ENCODE measurements around the gene SIKE1. TPM values are rescaled to one million over a fixed set of nuclear protein-coding genes. Genes with fewer than 3 reads are reported as not detected.

SIKE1 gene
- polyA plus RNA-seq, 3 donors = 15.2 to 30.4 (median 26.9) TPM

DNA sequence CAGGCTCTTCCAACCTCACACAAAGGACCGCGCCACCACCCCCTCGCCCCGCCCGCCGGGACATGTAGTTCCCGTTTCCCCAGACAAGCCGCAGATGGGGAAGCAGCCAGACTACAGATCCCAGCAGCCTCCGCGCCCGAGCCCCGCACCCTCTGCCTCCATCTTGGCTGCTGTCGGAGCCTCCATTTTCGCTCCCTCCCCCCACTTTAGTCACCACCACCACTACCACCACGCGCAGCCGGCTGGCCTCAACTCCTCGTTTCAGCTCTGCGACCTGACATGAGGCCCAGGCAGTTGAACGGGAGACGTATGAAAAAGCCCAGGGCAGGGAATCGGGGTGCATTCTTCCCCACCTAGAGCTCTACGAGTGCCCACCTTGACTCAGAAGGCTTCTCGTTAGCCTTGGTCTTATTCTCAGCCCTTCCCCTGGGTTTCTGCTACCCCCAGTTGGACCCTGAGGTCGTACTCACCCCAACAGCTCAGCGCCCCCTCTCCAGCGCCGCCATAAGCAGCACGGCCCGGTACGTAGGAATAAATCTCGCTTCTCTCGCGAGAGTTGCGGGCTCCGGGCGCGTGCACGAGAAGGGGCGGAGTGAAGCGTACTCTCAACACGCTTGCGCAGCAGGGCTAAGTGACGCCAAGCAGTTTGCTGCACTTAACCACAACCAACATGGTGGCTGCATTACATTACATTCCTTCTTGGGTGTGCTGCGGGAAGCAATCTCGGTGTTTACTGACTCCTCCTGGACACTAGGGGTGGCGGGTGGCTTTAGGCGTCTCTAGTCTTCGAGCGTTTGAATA lies 22.8 kb downstream of the SIKE1 start, which contains the start of gene CSDE1:
TSS of gene CSDE1 (minus strand) at position 530 of the 801 bp plus-strand sequence. CDS start 18,094 bp downstream, outside the sequence.
- Histone ChIP-seq H3K4me1 (ENCODE audit: control insufficient read depth in 1 of 2, insufficient read depth in 2 of 2, low read length in 2 of 2) (peaks cover 31 to 44% of the 10 kb centered on the region in 2 donors), H2AFZ (ENCODE audit: insufficient read depth, low read depth, low read length, poor library complexity, severe bottlenecking) (peak within 1 kb of the TSS; percentile 79), H3K27ac (ENCODE audit: low read depth in 1 of 2, low read length in 2 of 2) (peak within 1 kb of the TSS; percentile 99 to 100), H3K4me3 (replicated peaks in 1 of 3; ENCODE audit: low read depth in 2 of 3, low read length in 3 of 3) (peak within 1 kb of the TSS; percentile 88 to 98 (median 97)), H3K27me3 (ENCODE audit: control insufficient read depth in 2 of 2, insufficient read depth in 2 of 2, low read length in 2 of 2) (no peaks in the 10 kb centered on the region), H4K20me1 (ENCODE audit: insufficient read depth, low read length) (peaks cover 46% of the 10 kb centered on the region), H3K4me2 (replicated peaks; ENCODE audit: extremely low read depth, low read length, poor library complexity, severe bottlenecking) (peak within 1 kb of the TSS; percentile 85), H3K79me2 (ENCODE audit: insufficient read depth, low read length) (peaks cover 52% of the 10 kb centered on the region), H3K36me3 (replicated peaks in 1 of 2; ENCODE audit: control insufficient read depth in 1 of 2, insufficient read depth in 2 of 2, low read length in 2 of 2) (no peaks in the 10 kb centered on the region), H3K9ac (ENCODE audit: insufficient read depth, low read length, poor library complexity, severe bottlenecking) (peak within 1 kb of the TSS; percentile 100), H3K9me3 (replicated peaks in 1 of 2; ENCODE audit: control insufficient read depth in 1 of 2, insufficient read depth in 1 of 2, low read length in 2 of 2) (no peaks in the 10 kb centered on the region)
- intact Hi-C loops (cut with micrococcal nuclease) = loop anchor here (2.0 to 5.0 kb wide), 5 partner anchors 40 to 945 kb away; partner anchors contain the start of genes NRAS (in 2 of the 2), BCAS2 (in 1 of the 2), RSBN1 (in 1 of the 2) and TRIM33 (in 1 of the 2)
- Mint-ChIP-seq H3K27me3 (ENCODE audit: low read depth in 3 of 3) (no peaks in the 10 kb centered on the region), H3K4me3 (peak within 1 kb of the TSS; percentile 95 to 98), H3K36me3 (peaks cover 0 to 9% of the 10 kb centered on the region in 2 donors), H3K4me1 (peaks cover 46% of the 10 kb centered on the region), H3K9me3 (peaks cover 0 to under 1% (median 0%) of the 10 kb centered on the region in 7 donors), H3K27ac (peak within 1 kb of the TSS; percentile 99 to 100 (median 100))
- TF ChIP-seq, protein P1, sequence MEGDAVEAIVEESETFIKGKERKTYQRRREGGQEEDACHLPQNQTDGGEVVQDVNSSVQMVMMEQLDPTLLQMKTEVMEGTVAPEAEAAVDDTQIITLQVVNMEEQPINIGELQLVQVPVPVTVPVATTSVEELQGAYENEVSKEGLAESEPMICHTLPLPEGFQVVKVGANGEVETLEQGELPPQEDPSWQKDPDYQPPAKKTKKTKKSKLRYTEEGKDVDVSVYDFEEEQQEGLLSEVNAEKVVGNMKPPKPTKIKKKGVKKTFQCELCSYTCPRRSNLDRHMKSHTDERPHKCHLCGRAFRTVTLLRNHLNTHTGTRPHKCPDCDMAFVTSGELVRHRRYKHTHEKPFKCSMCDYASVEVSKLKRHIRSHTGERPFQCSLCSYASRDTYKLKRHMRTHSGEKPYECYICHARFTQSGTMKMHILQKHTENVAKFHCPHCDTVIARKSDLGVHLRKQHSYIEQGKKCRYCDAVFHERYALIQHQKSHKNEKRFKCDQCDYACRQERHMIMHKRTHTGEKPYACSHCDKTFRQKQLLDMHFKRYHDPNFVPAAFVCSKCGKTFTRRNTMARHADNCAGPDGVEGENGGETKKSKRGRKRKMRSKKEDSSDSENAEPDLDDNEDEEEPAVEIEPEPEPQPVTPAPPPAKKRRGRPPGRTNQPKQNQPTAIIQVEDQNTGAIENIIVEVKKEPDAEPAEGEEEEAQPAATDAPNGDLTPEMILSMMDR (IDR thresholded peaks at IDR 0.05) = no peak
- DNase-seq = peak; percentile 99 to 100 (median 99)
- WGBS (ENCODE audit: insufficient coverage) = under 1% methylated on average over 50 of the region's 50 CpGs

DNA sequence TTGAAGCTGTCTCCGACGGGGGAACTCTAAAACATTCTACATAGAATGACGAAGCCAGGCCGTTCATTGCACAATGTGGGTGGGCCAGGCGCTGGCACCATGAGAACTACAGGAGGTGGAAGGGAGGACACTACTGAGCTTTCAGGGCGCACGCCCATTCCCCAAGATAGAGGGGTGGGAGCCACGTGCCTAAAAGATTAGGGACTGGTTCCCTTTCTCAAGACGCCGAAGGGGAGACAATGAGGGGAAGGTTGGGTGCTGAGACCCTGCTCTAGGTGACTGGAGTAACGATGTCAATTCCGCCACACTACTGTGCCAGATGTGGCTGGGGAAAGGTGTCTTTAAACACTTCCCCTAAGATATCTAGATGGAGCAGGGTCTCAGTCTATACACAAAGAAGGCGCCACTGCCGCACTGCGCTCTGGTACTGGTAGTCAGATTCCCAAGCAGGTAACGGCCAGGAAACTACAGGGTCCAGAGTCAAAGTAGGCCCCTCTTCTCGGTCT lies 23.5 kb downstream of the SIKE1 start:
- TF ChIP-seq, protein P1 (IDR thresholded peaks at IDR 0.05) = no peak
- peak overlapping the region; percentile 99 to 100 (median 100) for H3K27ac Mint-ChIP-seq
- H3K4me1 Mint-ChIP-seq = peaks cover 53% of the 10 kb centered on the region
- Histone ChIP-seq H2AFZ (ENCODE audit: insufficient read depth, low read depth, low read length, poor library complexity, severe bottlenecking) (no peak overlapping the region), H3K4me2 (replicated peaks; ENCODE audit: extremely low read depth, low read length, poor library complexity, severe bottlenecking) (peak overlapping the region; percentile 85), H4K20me1 (ENCODE audit: insufficient read depth, low read length) (peaks cover 53% of the 10 kb centered on the region), H3K9ac (ENCODE audit: insufficient read depth, low read length, poor library complexity, severe bottlenecking) (peak overlapping the region; percentile 100), H3K36me3 (replicated peaks in 1 of 2; ENCODE audit: control insufficient read depth in 1 of 2, insufficient read depth in 2 of 2, low read length in 2 of 2) (no peaks in the 10 kb centered on the region), H3K27me3 (ENCODE audit: control insufficient read depth in 2 of 2, insufficient read depth in 2 of 2, low read length in 2 of 2) (no peaks in the 10 kb centered on the region), H3K4me3 (replicated peaks in 1 of 3; ENCODE audit: low read depth in 2 of 3, low read length in 3 of 3) (peak overlapping the region; percentile 88 to 98 (median 97)), H3K9me3 (replicated peaks in 1 of 2; ENCODE audit: control insufficient read depth in 1 of 2, insufficient read depth in 1 of 2, low read length in 2 of 2) (no peaks in the 10 kb centered on the region), H3K27ac (ENCODE audit: low read depth in 1 of 2, low read length in 2 of 2) (peak overlapping the region; percentile 99 to 100), H3K4me1 (ENCODE audit: control insufficient read depth in 1 of 2, insufficient read depth in 2 of 2, low read length in 2 of 2) (peaks cover 31 to 44% of the 10 kb centered on the region in 2 donors), H3K79me2 (ENCODE audit: insufficient read depth, low read length) (peaks cover 58% of the 10 kb centered on the region)
- intact Hi-C loops (cut with micrococcal nuclease) = loop anchor here (2.0 to 5.0 kb wide), 5 partner anchors 40 to 945 kb away; partner anchors contain the start of genes NRAS (in 2 of the 2), BCAS2 (in 1 of the 2), RSBN1 (in 1 of the 2) and TRIM33 (in 1 of the 2)
- H3K4me3 Mint-ChIP-seq = peak overlapping the region; percentile 95 to 98
- peaks cover 0 to 9% of the 10 kb centered on the region in 2 donors for H3K36me3 Mint-ChIP-seq
- DNase-seq = peak; percentile 66 to 82 (median 71)
- no peaks in the 10 kb centered on the region for H3K27me3 Mint-ChIP-seq (ENCODE audit: low read depth in 3 of 3)
- 0% methylated on average over 8 of the region's 17 CpGs for WGBS (ENCODE audit: insufficient coverage)
- no peaks in the 10 kb centered on the region for H3K9me3 Mint-ChIP-seq

Measured in CD14-positive monocyte (primary cell).